Midbrain (tissue), 1 donor: ENCODE measurements around the gene CRADD.
"Not testable (repeated sequence)": the region's sequence is repeated elsewhere in the genome, so short reads cannot be mapped to it uniquely, and the experiment has no call there.

ENCODE experiments used
- DNase-seq: peaks from one replicate; lab custom pipeline; 2025; lab: John Stamatoyannopoulos, UW

CRADD gene

GRCh38 chr12:93784339-93785086, 107.3 kb downstream of the CRADD start:
- no peak for DNase-seq

GRCh38 chr12:93785249-93786010, 108.3 kb downstream of the CRADD start:
- no peak for DNase-seq

GRCh38 chr12:93786656-93787397, 109.7 kb downstream of the CRADD start:
- no peak for DNase-seq

GRCh38 chr12:93788853-93789252, 111.7 kb downstream of the CRADD start:
- DNase-seq: no peak

GRCh38 chr12:93789767-93790166, 112.6 kb downstream of the CRADD start:
- no peak for DNase-seq

GRCh38 chr12:93790472-93791152, 113.4 kb downstream of the CRADD start:
- no peak for DNase-seq

- no peak for DNase-seq
These were observed 115.8 kb downstream of the CRADD start for GRCh38 chr12:93793007-93793406.

GRCh38 chr12:93793983-93794382, 116.8 kb downstream of the CRADD start:
- no peak for DNase-seq

- no peak for DNase-seq
These were observed 117.6 kb downstream of the CRADD start for GRCh38 chr12:93794738-93795137.

- no peak for DNase-seq
These were observed 118.2 kb downstream of the CRADD start for GRCh38 chr12:93795352-93795751.

GRCh38 chr12:93796729-93797128, 119.6 kb downstream of the CRADD start:
- no peak for DNase-seq

- no peak for DNase-seq
These were observed 121.3 kb downstream of the CRADD start for GRCh38 chr12:93798279-93799151.

- DNase-seq: not testable (repeated sequence)
These were observed 124.5 kb downstream of the CRADD start for GRCh38 chr12:93801666-93802065.

GRCh38 chr12:93802293-93802692, 125.1 kb downstream of the CRADD start:
- DNase-seq: no peak

- no peak for DNase-seq
These were observed 125.7 kb downstream of the CRADD start for GRCh38 chr12:93802698-93803423.

GRCh38 chr12:93803424-93803807, 126.2 kb downstream of the CRADD start:
- no peak for DNase-seq

GRCh38 chr12:93804392-93805179, 127.4 kb downstream of the CRADD start:
- DNase-seq: no peak

GRCh38 chr12:93805736-93806141, 128.6 kb downstream of the CRADD start:
- no peak for DNase-seq

GRCh38 chr12:93807354-93807753, 130.2 kb downstream of the CRADD start:
- DNase-seq: no peak
